ENCODE data around the gene DMBX1. TPM values are rescaled to one million over a fixed set of nuclear protein-coding genes. Genes with fewer than 3 reads are reported as not detected.

DMBX1 gene
- total RNA-seq, 2 experiments from 2014 or later, result 0.10 to 0.12 TPM

- no peak overlapping the region for H3K4me3 Mint-ChIP-seq
- no peak for DNase-seq
- H3K36me3 Mint-ChIP-seq, result no peaks in the 10 kb centered on the region
- CTCF ChIA-PET, result interaction anchor here (1.3 kb wide), 1 partner anchor 23 kb away, joined by 4 read pairs; no protein-coding TSS in a partner anchor
- H3K4me1 Mint-ChIP-seq (ENCODE audit: low read depth), result peaks cover 6% of the 10 kb centered on the region
- no peak overlapping the region for H3K27ac Mint-ChIP-seq
- intact Hi-C loops (cut with micrococcal nuclease), result no loop called here
- H3K27me3 Mint-ChIP-seq, result peaks cover 18% of the 10 kb centered on the region
- no peaks in the 10 kb centered on the region for H3K9me3 Mint-ChIP-seq
- POLR2A ChIA-PET, result no interaction called here
Observed at GRCh38 chr1:46461809-46462448, 27.7 kb upstream of the DMBX1 start.

GRCh38 chr1:46464013-46464548 lies 25.6 kb upstream of the DMBX1 start:
- CTCF ChIA-PET, result interaction anchor here (2.7 kb wide), 1 partner anchor 17 kb away, joined by 7 read pairs; no protein-coding TSS in a partner anchor

GRCh38 chr1:46464915-46465314 lies 24.7 kb upstream of the DMBX1 start:
- Mint-ChIP-seq H3K27ac (no peak overlapping the region), H3K4me1 (ENCODE audit: low read depth) (peaks cover 10% of the 10 kb centered on the region), H3K9me3 (no peaks in the 10 kb centered on the region), H3K36me3 (no peaks in the 10 kb centered on the region), H3K4me3 (no peak overlapping the region), H3K27me3 (peaks cover 33% of the 10 kb centered on the region)
- CTCF ChIA-PET, result interaction anchor here (1.0 to 2.7 kb wide), 2 partner anchors 18 to 64 kb away, joined by 3 to 7 read pairs; no protein-coding TSS in a partner anchor
- intact Hi-C loops (cut with micrococcal nuclease), result no loop called here
- no peak for DNase-seq
- POLR2A ChIA-PET, result interaction anchor here (0.6 kb wide), 1 partner anchor 189 kb away, joined by 3 read pairs; no protein-coding TSS in a partner anchor

More at GRCh38 chr1:46464013-46464548, 25.6 kb upstream of the DMBX1 start:
- H3K9me3 Mint-ChIP-seq, result no peaks in the 10 kb centered on the region
- DNase-seq, result no peak
- H3K27me3 Mint-ChIP-seq, result peaks cover 32% of the 10 kb centered on the region
- POLR2A ChIA-PET, result no interaction called here
- peaks cover 10% of the 10 kb centered on the region for H3K4me1 Mint-ChIP-seq (ENCODE audit: low read depth)
- H3K4me3 Mint-ChIP-seq, result no peak overlapping the region
- H3K27ac Mint-ChIP-seq, result no peak overlapping the region
- intact Hi-C loops (cut with micrococcal nuclease), result no loop called here
- no peaks in the 10 kb centered on the region for H3K36me3 Mint-ChIP-seq

GRCh38 chr1:46465981-46466476 lies 23.6 kb upstream of the DMBX1 start:
- Mint-ChIP-seq H3K27ac (no peak overlapping the region), H3K36me3 (no peaks in the 10 kb centered on the region), H3K27me3 (peaks cover 34% of the 10 kb centered on the region)

GRCh38 chr1:46466477-46467182 lies 23.0 kb upstream of the DMBX1 start:
- H3K4me1 Mint-ChIP-seq (ENCODE audit: low read depth), result peaks cover 10% of the 10 kb centered on the region
- DNase-seq, result peak; percentile 20
- H3K36me3 Mint-ChIP-seq, result no peaks in the 10 kb centered on the region
- H3K9me3 Mint-ChIP-seq, result no peaks in the 10 kb centered on the region
- H3K27ac Mint-ChIP-seq, result no peak overlapping the region
- H3K27me3 Mint-ChIP-seq, result peaks cover 34% of the 10 kb centered on the region
- ChIA-PET POLR2A (no interaction called here), CTCF (interaction anchor here (2.7 kb wide), 1 partner anchor 19 kb away, joined by 7 read pairs; no protein-coding TSS in a partner anchor)
- peak overlapping the region; percentile 61 for H3K4me3 Mint-ChIP-seq
- intact Hi-C loops (cut with micrococcal nuclease), result no loop called here

More at GRCh38 chr1:46465981-46466476, 23.6 kb upstream of the DMBX1 start:
- DNase-seq, result no peak
- intact Hi-C loops (cut with micrococcal nuclease), result no loop called here
- Mint-ChIP-seq H3K4me3 (peak overlapping the region; percentile 54), H3K4me1 (ENCODE audit: low read depth) (peaks cover 10% of the 10 kb centered on the region), H3K9me3 (no peaks in the 10 kb centered on the region)
- ChIA-PET CTCF (interaction anchor here (2.7 kb wide), 1 partner anchor 19 kb away, joined by 7 read pairs; no protein-coding TSS in a partner anchor), POLR2A (no interaction called here)

GRCh38 chr1:46467183-46467504 lies 22.5 kb upstream of the DMBX1 start:
- H3K27me3 Mint-ChIP-seq, result peaks cover 32% of the 10 kb centered on the region
- intact Hi-C loops (cut with micrococcal nuclease), result no loop called here
- H3K36me3 Mint-ChIP-seq, result no peaks in the 10 kb centered on the region
- ChIA-PET POLR2A (no interaction called here), CTCF (no interaction called here)
- H3K4me3 Mint-ChIP-seq, result peak overlapping the region; percentile 61
- H3K4me1 Mint-ChIP-seq (ENCODE audit: low read depth), result peaks cover 10% of the 10 kb centered on the region
- no peak overlapping the region for H3K27ac Mint-ChIP-seq
- H3K9me3 Mint-ChIP-seq, result no peaks in the 10 kb centered on the region
- no peak for DNase-seq

- Mint-ChIP-seq H3K36me3 (no peaks in the 10 kb centered on the region), H3K4me1 (ENCODE audit: low read depth) (peaks cover 10% of the 10 kb centered on the region), H3K27ac (no peak overlapping the region), H3K27me3 (peaks cover 34% of the 10 kb centered on the region), H3K4me3 (no peak overlapping the region), H3K9me3 (no peaks in the 10 kb centered on the region)
- POLR2A ChIA-PET, result no interaction called here
- intact Hi-C loops (cut with micrococcal nuclease), result loop anchor here (10.0 kb wide), 1 partner anchor 255 kb away; no protein-coding TSS in a partner anchor
- CTCF ChIA-PET, result interaction anchor here (1.0 kb wide), 1 partner anchor 18 kb away, joined by 4 read pairs; no protein-coding TSS in a partner anchor
- no peak for DNase-seq
Observed at GRCh38 chr1:46469881-46470280, 19.8 kb upstream of the DMBX1 start.

GRCh38 chr1:46471848-46472492 lies 17.7 kb upstream of the DMBX1 start:
- no peaks in the 10 kb centered on the region for H3K9me3 Mint-ChIP-seq
- ChIA-PET CTCF (interaction anchor here (1.3 to 2.8 kb wide), 3 partner anchors 25 to 62 kb away, joined by 3 to 10 read pairs (median 8); no protein-coding TSS in a partner anchor), POLR2A (no interaction called here)
- H3K4me1 Mint-ChIP-seq (ENCODE audit: low read depth), result peaks cover 4% of the 10 kb centered on the region
- DNase-seq, result no peak
- intact Hi-C loops (cut with micrococcal nuclease), result loop anchor here (10.0 kb wide), 1 partner anchor 253 kb away; no protein-coding TSS in a partner anchor
- peaks cover 25% of the 10 kb centered on the region for H3K27me3 Mint-ChIP-seq
- no peak overlapping the region for H3K27ac Mint-ChIP-seq
- H3K36me3 Mint-ChIP-seq, result no peaks in the 10 kb centered on the region
- no peak overlapping the region for H3K4me3 Mint-ChIP-seq

GRCh38 chr1:46472498-46473181 lies 17.0 kb upstream of the DMBX1 start:
- no peak for DNase-seq
- intact Hi-C loops (cut with micrococcal nuclease), result loop anchor here (10.0 kb wide), 1 partner anchor 252 kb away; no protein-coding TSS in a partner anchor
- Mint-ChIP-seq H3K4me1 (ENCODE audit: low read depth) (no peaks in the 10 kb centered on the region), H3K4me3 (no peak overlapping the region), H3K36me3 (no peaks in the 10 kb centered on the region), H3K27ac (no peak overlapping the region), H3K27me3 (peaks cover 18% of the 10 kb centered on the region), H3K9me3 (no peaks in the 10 kb centered on the region)
- ChIA-PET CTCF (interaction anchor here (1.3 to 2.8 kb wide), 5 partner anchors 11 to 61 kb away, joined by 3 to 10 read pairs (median 4); no protein-coding TSS in a partner anchor), POLR2A (no interaction called here)

GRCh38 chr1:46473991-46474390 lies 15.6 kb upstream of the DMBX1 start:
- no peak overlapping the region for H3K27ac Mint-ChIP-seq
- ChIA-PET CTCF (interaction anchor here (1.5 to 2.8 kb wide), 4 partner anchors 10 to 60 kb away, joined by 3 to 10 read pairs (median 6); no protein-coding TSS in a partner anchor), POLR2A (no interaction called here)
- no peaks in the 10 kb centered on the region for H3K36me3 Mint-ChIP-seq
- no peak overlapping the region for H3K4me3 Mint-ChIP-seq
- H3K4me1 Mint-ChIP-seq (ENCODE audit: low read depth), result no peaks in the 10 kb centered on the region
- DNase-seq, result no peak
- H3K27me3 Mint-ChIP-seq, result peaks cover 14% of the 10 kb centered on the region
- H3K9me3 Mint-ChIP-seq, result no peaks in the 10 kb centered on the region
- intact Hi-C loops (cut with micrococcal nuclease), result loop anchor here (10.0 kb wide), 1 partner anchor 251 kb away; no protein-coding TSS in a partner anchor

GRCh38 chr1:46474570-46474969 lies 15.1 kb upstream of the DMBX1 start:
- Mint-ChIP-seq H3K27ac (no peak overlapping the region), H3K36me3 (no peaks in the 10 kb centered on the region), H3K27me3 (peaks cover 17% of the 10 kb centered on the region), H3K9me3 (no peaks in the 10 kb centered on the region), H3K4me1 (ENCODE audit: low read depth) (no peaks in the 10 kb centered on the region), H3K4me3 (no peak overlapping the region)
- intact Hi-C loops (cut with micrococcal nuclease), result loop anchor here (10.0 kb wide), 1 partner anchor 250 kb away; no protein-coding TSS in a partner anchor
- POLR2A ChIA-PET, result no interaction called here
- CTCF ChIA-PET, result interaction anchor here (2.8 kb wide), 1 partner anchor 59 kb away, joined by 8 read pairs; no protein-coding TSS in a partner anchor
- no peak for DNase-seq

Data from activated CD4-positive, alpha-beta memory T cell treated with anti-CD3 and anti-CD28 coated beads for 36 hours (primary cell).